ENCODE data around the gene HPS3. TPM values are rescaled to one million over a fixed set of nuclear protein-coding genes. Genes with fewer than 3 reads are reported as not detected.

The HPS3 gene, protein sequence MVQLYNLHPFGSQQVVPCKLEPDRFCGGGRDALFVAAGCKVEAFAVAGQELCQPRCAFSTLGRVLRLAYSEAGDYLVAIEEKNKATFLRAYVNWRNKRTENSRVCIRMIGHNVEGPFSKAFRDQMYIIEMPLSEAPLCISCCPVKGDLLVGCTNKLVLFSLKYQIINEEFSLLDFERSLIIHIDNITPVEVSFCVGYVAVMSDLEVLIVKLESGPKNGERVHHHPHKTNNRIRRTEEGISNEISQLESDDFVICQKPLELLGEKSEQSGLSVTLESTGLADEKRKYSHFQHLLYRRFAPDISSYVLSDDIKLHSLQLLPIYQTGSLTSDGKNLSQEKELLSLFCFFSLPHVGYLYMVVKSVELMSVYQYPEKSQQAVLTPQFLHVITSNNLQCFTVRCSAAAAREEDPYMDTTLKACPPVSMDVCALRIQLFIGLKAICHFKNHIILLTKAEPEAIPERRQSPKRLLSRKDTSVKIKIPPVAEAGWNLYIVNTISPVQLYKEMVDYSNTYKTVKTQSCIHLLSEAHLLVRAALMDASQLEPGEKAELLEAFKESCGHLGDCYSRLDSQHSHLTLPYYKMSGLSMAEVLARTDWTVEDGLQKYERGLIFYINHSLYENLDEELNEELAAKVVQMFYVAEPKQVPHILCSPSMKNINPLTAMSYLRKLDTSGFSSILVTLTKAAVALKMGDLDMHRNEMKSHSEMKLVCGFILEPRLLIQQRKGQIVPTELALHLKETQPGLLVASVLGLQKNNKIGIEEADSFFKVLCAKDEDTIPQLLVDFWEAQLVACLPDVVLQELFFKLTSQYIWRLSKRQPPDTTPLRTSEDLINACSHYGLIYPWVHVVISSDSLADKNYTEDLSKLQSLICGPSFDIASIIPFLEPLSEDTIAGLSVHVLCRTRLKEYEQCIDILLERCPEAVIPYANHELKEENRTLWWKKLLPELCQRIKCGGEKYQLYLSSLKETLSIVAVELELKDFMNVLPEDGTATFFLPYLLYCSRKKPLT
- 22.5 and 30.4 TPM in 2 replicates for total RNA-seq (2012; rRNA removed)

DNA sequence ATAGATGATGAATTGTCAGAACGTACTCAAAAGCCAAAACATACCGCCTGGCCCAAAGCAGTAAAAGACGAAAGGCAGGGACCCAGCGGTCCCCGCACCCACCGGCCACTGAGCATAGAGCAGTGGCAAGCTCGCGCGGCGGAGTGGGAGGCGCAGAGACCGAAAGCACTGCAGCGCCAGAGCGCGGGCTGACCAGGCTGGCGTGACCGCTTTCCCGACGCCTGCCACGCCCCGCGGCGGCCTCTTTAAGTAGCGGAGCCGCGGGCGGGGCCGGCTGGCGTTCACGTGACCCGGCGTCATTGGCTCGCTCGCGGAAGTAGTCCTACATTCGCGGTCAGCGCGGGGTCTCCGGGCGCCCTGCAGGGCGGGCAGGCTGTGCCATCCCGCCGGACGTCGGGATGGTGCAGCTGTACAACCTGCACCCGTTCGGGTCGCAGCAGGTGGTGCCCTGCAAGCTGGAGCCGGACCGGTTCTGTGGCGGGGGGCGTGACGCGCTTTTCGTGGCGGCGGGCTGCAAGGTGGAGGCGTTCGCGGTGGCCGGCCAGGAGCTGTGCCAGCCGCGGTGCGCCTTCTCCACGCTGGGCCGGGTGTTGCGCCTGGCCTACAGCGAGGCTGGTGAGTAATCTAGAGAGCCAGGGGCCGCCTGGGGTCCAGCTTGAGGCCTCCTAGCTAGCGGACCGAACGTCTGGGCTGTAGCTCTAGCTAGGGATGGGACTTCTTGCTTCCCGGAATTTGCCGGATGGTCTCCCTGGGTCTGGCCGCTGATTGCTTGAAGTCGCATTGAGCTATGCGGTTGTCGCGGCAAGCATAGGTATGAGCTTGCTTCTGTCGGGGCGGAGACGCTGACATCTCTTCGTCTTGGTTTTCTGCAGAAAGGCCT, at the start of gene HPS3:
TSS of gene HPS3 (plus strand) at position 313 of the 880 bp plus-strand sequence. CDS start at position 399, 86 bp downstream.
- Histone ChIP-seq H3K27me3 (ENCODE audit: control insufficient read depth, insufficient read depth, low read length) (no peaks in the 10 kb centered on the region), H3K36me3 (ENCODE audit: insufficient read depth, low read length) (no peaks in the 10 kb centered on the region), H3K4me2 (ENCODE audit: low read length) (peak within 1 kb of the TSS; percentile 82), H3K4me3 (ENCODE audit: low read length) (peak within 1 kb of the TSS; percentile 96), H3K9me3 (replicated peaks; ENCODE audit: low read length) (no peaks in the 10 kb centered on the region), H3K4me1 (ENCODE audit: control insufficient read depth, insufficient read depth, low read length) (peaks cover 27% of the 10 kb centered on the region), H3K9ac (ENCODE audit: low read depth, low read length) (peak within 1 kb of the TSS; percentile 88)

GRCh38 chr3:149080011-149080698, 49.3 kb upstream of the HPS3 start:
- peak overlapping the region; percentile 48 for H3K4me2 ChIP-seq (ENCODE audit: low read length)
- H3K4me3 ChIP-seq (ENCODE audit: low read length): no peak overlapping the region
- H3K9me3 ChIP-seq (replicated peaks; ENCODE audit: low read length): no peaks in the 10 kb centered on the region
- H3K4me1 ChIP-seq (ENCODE audit: control insufficient read depth, insufficient read depth, low read length): peaks cover 15% of the 10 kb centered on the region
- H3K36me3 ChIP-seq (ENCODE audit: insufficient read depth, low read length): peaks cover 7% of the 10 kb centered on the region
- H3K9ac ChIP-seq (ENCODE audit: low read depth, low read length): no peak overlapping the region
- no peaks in the 10 kb centered on the region for H3K27me3 ChIP-seq (ENCODE audit: control insufficient read depth, insufficient read depth, low read length)

DNA sequence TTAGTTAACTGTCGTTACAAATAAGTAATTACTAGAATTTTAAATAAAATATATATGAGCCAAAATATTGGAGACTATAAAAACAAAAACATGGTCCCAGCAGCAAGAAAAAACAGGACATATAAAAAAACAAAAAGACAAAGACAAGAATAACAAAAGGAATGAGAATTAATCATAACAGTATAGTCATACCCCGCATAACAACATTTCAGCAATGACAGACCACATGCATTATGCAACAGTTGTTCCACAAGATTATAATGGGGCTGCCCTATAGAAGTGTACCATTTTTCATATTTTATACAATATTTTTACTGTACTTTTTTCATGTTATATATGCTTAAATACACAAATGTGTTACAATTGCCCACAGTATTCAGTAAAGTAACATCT, 48.7 kb upstream of the HPS3 start:
- Histone ChIP-seq H3K36me3 (ENCODE audit: insufficient read depth, low read length) (peaks cover 5% of the 10 kb centered on the region), H3K4me3 (ENCODE audit: low read length) (no peak overlapping the region), H3K9me3 (replicated peaks; ENCODE audit: low read length) (no peaks in the 10 kb centered on the region), H3K4me1 (ENCODE audit: control insufficient read depth, insufficient read depth, low read length) (peaks cover 15% of the 10 kb centered on the region), H3K4me2 (ENCODE audit: low read length) (peak overlapping the region; percentile 48), H3K27me3 (ENCODE audit: control insufficient read depth, insufficient read depth, low read length) (no peaks in the 10 kb centered on the region), H3K9ac (ENCODE audit: low read depth, low read length) (no peak overlapping the region)

GRCh38 chr3:149081772-149082171, 47.7 kb upstream of the HPS3 start:
- no peak overlapping the region for H3K9ac ChIP-seq (ENCODE audit: low read depth, low read length)
- H3K36me3 ChIP-seq (ENCODE audit: insufficient read depth, low read length): peaks cover 4% of the 10 kb centered on the region
- H3K27me3 ChIP-seq (ENCODE audit: control insufficient read depth, insufficient read depth, low read length): no peaks in the 10 kb centered on the region
- H3K4me1 ChIP-seq (ENCODE audit: control insufficient read depth, insufficient read depth, low read length): peaks cover 17% of the 10 kb centered on the region
- H3K4me2 ChIP-seq (ENCODE audit: low read length): no peak overlapping the region
- H3K9me3 ChIP-seq (replicated peaks; ENCODE audit: low read length): no peaks in the 10 kb centered on the region
- H3K4me3 ChIP-seq (ENCODE audit: low read length): no peak overlapping the region

- Histone ChIP-seq H3K27me3 (ENCODE audit: control insufficient read depth, insufficient read depth, low read length) (no peaks in the 10 kb centered on the region), H3K4me3 (ENCODE audit: low read length) (peak overlapping the region; percentile 88), H3K4me1 (ENCODE audit: control insufficient read depth, insufficient read depth, low read length) (peaks cover 4% of the 10 kb centered on the region), H3K4me2 (ENCODE audit: low read length) (peak overlapping the region; percentile 92), H3K36me3 (ENCODE audit: insufficient read depth, low read length) (peaks cover 4% of the 10 kb centered on the region), H3K9ac (ENCODE audit: low read depth, low read length) (peak overlapping the region; percentile 61), H3K9me3 (replicated peaks; ENCODE audit: low read length) (no peaks in the 10 kb centered on the region)
Measured at GRCh38 chr3:149085828-149086231, 43.6 kb upstream of the HPS3 start.

- no peaks in the 10 kb centered on the region for H3K9me3 ChIP-seq (replicated peaks; ENCODE audit: low read length)
- peak within 1 kb of the TSS; percentile 92 for H3K4me2 ChIP-seq (ENCODE audit: low read length)
- no peaks in the 10 kb centered on the region for H3K27me3 ChIP-seq (ENCODE audit: control insufficient read depth, insufficient read depth, low read length)
- H3K9ac ChIP-seq (ENCODE audit: low read depth, low read length): peak within 1 kb of the TSS; percentile 61
- H3K36me3 ChIP-seq (ENCODE audit: insufficient read depth, low read length): peaks cover 4% of the 10 kb centered on the region
- H3K4me3 ChIP-seq (ENCODE audit: low read length): peak within 1 kb of the TSS; percentile 88
- H3K4me1 ChIP-seq (ENCODE audit: control insufficient read depth, insufficient read depth, low read length): peaks cover 2% of the 10 kb centered on the region
Measured at GRCh38 chr3:149086232-149086988, 43.0 kb upstream of the HPS3 start, which contains the start of gene HLTF. Gene HLTF, minus strand, starts transcription at chr3:149086533. Its CDS starts 197 bp downstream, at chr3:149086336.

DNA sequence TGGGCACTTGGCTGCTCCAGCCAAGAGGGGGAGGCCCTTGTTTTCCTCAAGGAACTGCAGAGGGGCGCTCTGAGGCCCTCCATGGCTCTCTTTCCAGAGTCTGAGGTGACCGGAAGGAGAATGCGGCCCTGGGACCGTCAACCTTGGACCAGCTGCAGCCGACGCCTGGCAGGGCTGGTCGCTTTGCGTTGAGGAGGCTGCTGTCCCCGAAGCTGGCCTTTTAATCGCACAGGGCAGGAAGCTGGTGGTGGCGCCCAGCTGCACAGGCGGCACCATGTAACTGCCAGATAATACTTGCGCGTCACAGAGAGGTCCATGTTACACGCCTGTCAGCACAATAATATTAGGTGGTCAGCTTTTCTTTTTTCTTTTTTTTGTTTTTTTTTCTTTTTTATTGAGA, 42.2 kb upstream of the HPS3 start:
- Histone ChIP-seq H3K9ac (ENCODE audit: low read depth, low read length) (no peak overlapping the region), H3K4me1 (ENCODE audit: control insufficient read depth, insufficient read depth, low read length) (peaks cover 2% of the 10 kb centered on the region), H3K4me2 (ENCODE audit: low read length) (no peak overlapping the region), H3K36me3 (ENCODE audit: insufficient read depth, low read length) (peaks cover 4% of the 10 kb centered on the region), H3K4me3 (ENCODE audit: low read length) (no peak overlapping the region), H3K27me3 (ENCODE audit: control insufficient read depth, insufficient read depth, low read length) (no peaks in the 10 kb centered on the region), H3K9me3 (replicated peaks; ENCODE audit: low read length) (no peaks in the 10 kb centered on the region)

DNA sequence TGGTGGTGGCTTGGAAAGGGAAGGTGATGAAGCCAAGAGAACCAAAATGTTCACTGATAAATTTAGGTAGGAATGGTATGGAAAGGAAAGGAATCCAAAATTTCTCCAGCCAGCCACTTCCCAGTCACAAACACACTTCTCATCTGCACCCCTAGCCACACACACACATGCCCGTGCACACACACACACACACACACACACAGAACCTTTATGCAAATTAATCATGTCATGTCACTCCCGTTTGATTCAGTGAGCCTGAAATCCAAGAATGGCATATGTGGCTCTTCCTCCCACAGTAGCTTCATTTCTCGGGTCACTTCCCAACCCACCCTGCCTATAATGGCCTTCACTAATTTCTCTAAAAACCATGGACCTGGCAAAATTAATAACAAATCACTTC, 40.0 kb upstream of the HPS3 start:
- Histone ChIP-seq H3K36me3 (ENCODE audit: insufficient read depth, low read length) (no peaks in the 10 kb centered on the region), H3K4me1 (ENCODE audit: control insufficient read depth, insufficient read depth, low read length) (peaks cover 2% of the 10 kb centered on the region), H3K4me2 (ENCODE audit: low read length) (no peak overlapping the region), H3K4me3 (ENCODE audit: low read length) (no peak overlapping the region), H3K9me3 (replicated peaks; ENCODE audit: low read length) (no peaks in the 10 kb centered on the region), H3K27me3 (ENCODE audit: control insufficient read depth, insufficient read depth, low read length) (no peaks in the 10 kb centered on the region), H3K9ac (ENCODE audit: low read depth, low read length) (no peak overlapping the region)

GRCh38 chr3:149090461-149090860, 39.0 kb upstream of the HPS3 start:
- Histone ChIP-seq H3K4me3 (ENCODE audit: low read length) (no peak overlapping the region), H3K9me3 (replicated peaks; ENCODE audit: low read length) (no peaks in the 10 kb centered on the region), H3K36me3 (ENCODE audit: insufficient read depth, low read length) (no peaks in the 10 kb centered on the region), H3K4me2 (ENCODE audit: low read length) (no peak overlapping the region), H3K27me3 (ENCODE audit: control insufficient read depth, insufficient read depth, low read length) (no peaks in the 10 kb centered on the region), H3K9ac (ENCODE audit: low read depth, low read length) (no peak overlapping the region), H3K4me1 (ENCODE audit: control insufficient read depth, insufficient read depth, low read length) (peaks cover 2% of the 10 kb centered on the region)

DNA sequence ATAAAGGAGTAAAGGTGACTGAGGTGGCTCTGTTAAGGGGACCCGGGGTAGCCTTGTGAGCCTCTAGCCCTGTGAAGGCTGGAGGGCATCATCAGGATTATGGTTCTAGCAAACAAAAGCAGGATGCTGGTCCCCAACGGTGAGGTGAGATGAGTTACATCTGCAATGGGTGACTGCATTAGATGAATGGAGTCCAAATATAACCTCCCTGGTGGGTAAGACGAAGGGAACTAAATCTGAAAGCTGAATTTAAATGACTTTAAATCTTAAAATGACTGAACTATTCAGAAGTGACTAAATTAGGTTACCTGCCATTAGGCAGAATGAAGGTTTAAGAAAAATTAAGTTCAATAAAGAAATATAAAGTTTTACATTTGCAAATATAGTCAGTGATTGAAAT, 38.5 kb upstream of the HPS3 start:
- Histone ChIP-seq H3K36me3 (ENCODE audit: insufficient read depth, low read length) (no peaks in the 10 kb centered on the region), H3K4me3 (ENCODE audit: low read length) (no peak overlapping the region), H3K9ac (ENCODE audit: low read depth, low read length) (no peak overlapping the region), H3K4me2 (ENCODE audit: low read length) (no peak overlapping the region), H3K27me3 (ENCODE audit: control insufficient read depth, insufficient read depth, low read length) (no peaks in the 10 kb centered on the region), H3K4me1 (ENCODE audit: control insufficient read depth, insufficient read depth, low read length) (peaks cover 2% of the 10 kb centered on the region), H3K9me3 (replicated peaks; ENCODE audit: low read length) (no peaks in the 10 kb centered on the region)

Data from skeletal muscle satellite cell (primary cell).